GM23248 (cell line): Measurements from ENCODE around the gene SETD7. TPM values are rescaled to one million over a fixed set of nuclear protein-coding genes. Genes with fewer than 3 reads are reported as not detected.

Source experiments
- DNase-seq: peaks from one replicate; pipeline ENCODE4 v3.0.0-alpha.2; 2015
- H2AFZ ChIP-seq: fragments of 200-600 bp; sonication (generic); 2 replicates; pipeline ENCODE4 v1.6.1; 2016; ENCODE audit warnings: antibody characterized with exemption
- H3F3A ChIP-seq: fragments of 200-600 bp; sonication (generic); 2 replicates; pipeline ENCODE4 v1.6.1; 2016; ENCODE audit warnings: mild to moderate bottlenecking, antibody characterized with exemption, mixed run types; ENCODE audit not compliant: insufficient read depth
- H3K27ac ChIP-seq: fragments of 200-600 bp; sonication (generic); 2 replicates; pipeline ENCODE4 v1.5.1; 2016; ENCODE audit warnings: mild to moderate bottlenecking
- H3K27me3 ChIP-seq: fragments of 200-600 bp; sonication (generic); replicated peaks from 2 replicates; pipeline ENCODE4 v1.6.1; 2016; ENCODE audit warnings: mild to moderate bottlenecking; ENCODE audit not compliant: insufficient read depth
- H3K36me3 ChIP-seq: fragments of 200-600 bp; sonication (generic); 2 replicates; pipeline ENCODE4 v1.6.1; 2016; ENCODE audit warnings: low read depth, mild to moderate bottlenecking
- H3K4me1 ChIP-seq: fragments of 200-600 bp; sonication (generic); 2 replicates; pipeline ENCODE4 v1.6.1; 2016; ENCODE audit warnings: mild to moderate bottlenecking; ENCODE audit not compliant: insufficient read depth
- H3K4me2 ChIP-seq: fragments of 200-600 bp; sonication (generic); one replicate; pipeline ENCODE4 v1.6.1; 2016; ENCODE audit warnings: mild to moderate bottlenecking; ENCODE audit not compliant: unreplicated experiment
- H3K4me3 ChIP-seq: fragments of 200-600 bp; sonication (generic); 2 replicates; pipeline ENCODE4 v1.5.1; 2016; ENCODE audit warnings: mild to moderate bottlenecking
- H3K79me2 ChIP-seq: fragments of 200-600 bp; sonication (generic); 2 replicates; pipeline ENCODE4 v1.6.1; 2016; ENCODE audit warnings: mild to moderate bottlenecking; ENCODE audit not compliant: insufficient read depth
- H3K9ac ChIP-seq: fragments of 200-600 bp; sonication (generic); 2 replicates; pipeline ENCODE4 v1.6.1; 2016; ENCODE audit warnings: mild to moderate bottlenecking
- H3K9me2 ChIP-seq: fragments of 200-600 bp; sonication (generic); 2 replicates; pipeline ENCODE4 v1.6.1; 2016; ENCODE audit warnings: mixed run types, mild to moderate bottlenecking, moderate library complexity; ENCODE audit not compliant: insufficient read depth
- H3K9me3 ChIP-seq: fragments of 200-600 bp; sonication (generic); one replicate; pipeline ENCODE4 v1.6.1; 2017; ENCODE audit warnings: low read depth
- H4K20me1 ChIP-seq: fragments of 200-600 bp; sonication (generic); 2 replicates; pipeline ENCODE4 v1.6.0; 2016; ENCODE audit not compliant: insufficient read depth
- EZH2 ChIP-seq: fragments of 200-600 bp; sonication (generic); IDR thresholded peaks from 2 replicates; pipeline ENCODE4 v1.6.1; 2018; ENCODE audit warnings: antibody characterized with exemption, mild to moderate bottlenecking; ENCODE audit not compliant: insufficient read depth, poor library complexity, severe bottlenecking
- EZH2phosphoT487 ChIP-seq: fragments of 200-600 bp; sonication (generic); IDR thresholded peaks from 2 replicates; pipeline ENCODE4 v1.6.1; 2018; ENCODE audit warnings: antibody characterized with exemption, moderate library complexity, mild to moderate bottlenecking, low read depth; ENCODE audit not compliant: insufficient read depth
- WGBS, 2 experiments: methylation state at CpG; one replicate each; pipeline ENCODE4 v1.1.6; 2015 to 2017; ENCODE audit warnings: low lambda C conversion rate in 2 of 2, low coverage in 1 of 2; ENCODE audit errors: missing lambda C conversion rate in 2 of 2; 5-methylcytosine and 5-hydroxymethylcytosine counted together
- in situ Hi-C: fragments of 300-500 bp; cut with MboI; formaldehyde crosslinking; loops from 2 replicates; pipeline ENCODE4 v1.15.0; 2020
- polyA plus RNA-seq: library from polyadenylated mRNA; unstranded; fragments of >200 nt; fragmentation: Nextera tagmentation; extraction: Ambion mirVana; gene quantifications from 2 replicates; pipeline ENCODE4 v1.2.1, GENCODE V29; 2016
- total RNA-seq: library from RNA; depleted of rRNA; stranded (reverse); fragments of >200 nt; shearing (Covaris generic); gene quantifications from 2 replicates; pipeline ENCODE4 v1.2.3, GENCODE V29; 2014

Gene SETD7
- total and polyA plus RNA-seq, 2 experiments from 2014 or later: 34.0 to 82.5 TPM

- peaks cover under 1% of the 10 kb centered on the region; the same call in 1 of the 2 replicates for H3K4me1 ChIP-seq
- no peaks in the 10 kb centered on the region for H3K9me3 ChIP-seq
- H3K4me3 ChIP-seq: no peak overlapping the region
- peaks cover 13% of the 10 kb centered on the region; the same call in 1 of the 2 replicates for H3K79me2 ChIP-seq
- no peak for DNase-seq
- no peaks in the 10 kb centered on the region for H4K20me1 ChIP-seq
- no peak overlapping the region for H3K4me2 ChIP-seq
- H3K27ac ChIP-seq: no peak overlapping the region
- H3K27me3 ChIP-seq: no peaks in the 10 kb centered on the region
- 58 to 61% methylated on average over 1 of the region's 1 CpG for WGBS, 2 experiments
- peaks cover 70% of the 10 kb centered on the region for H3K36me3 ChIP-seq
- no peaks in the 10 kb centered on the region for H3K9me2 ChIP-seq
- no peak overlapping the region for H3K9ac ChIP-seq
- in situ Hi-C loops: no loop called here
- H2AFZ ChIP-seq: no peak overlapping the region
- H3F3A ChIP-seq: peaks cover 4% of the 10 kb centered on the region
- TF ChIP-seq EZH2phosphoT487 (no peak), EZH2 (no peak)
Measured at GRCh38 chr4:139523076-139523475, 32.9 kb downstream of the SETD7 start.

- no peaks in the 10 kb centered on the region for H4K20me1 ChIP-seq
- in situ Hi-C loops: no loop called here
- TF ChIP-seq EZH2phosphoT487 (no peak), EZH2 (no peak)
- H2AFZ ChIP-seq: no peak overlapping the region
- 63 to 82% methylated on average over 4 of the region's 4 CpGs for WGBS, 2 experiments
- H3K27me3 ChIP-seq: no peaks in the 10 kb centered on the region
- H3K9ac ChIP-seq: no peak overlapping the region
- no peak overlapping the region for H3K4me3 ChIP-seq
- no peak overlapping the region for H3K27ac ChIP-seq
- H3K9me3 ChIP-seq: no peaks in the 10 kb centered on the region
- no peaks in the 10 kb centered on the region for H3K4me1 ChIP-seq
- peaks cover 70% of the 10 kb centered on the region for H3K36me3 ChIP-seq
- H3K79me2 ChIP-seq: peaks cover 17% of the 10 kb centered on the region; the same call in 1 of the 2 replicates
- no peaks in the 10 kb centered on the region for H3K9me2 ChIP-seq
- no peaks in the 10 kb centered on the region for H3F3A ChIP-seq
- DNase-seq: no peak
- no peak overlapping the region for H3K4me2 ChIP-seq
Measured at GRCh38 chr4:139522457-139522856, 33.6 kb downstream of the SETD7 start.

- Histone ChIP-seq H3K27ac (no peak overlapping the region), H3F3A (no peaks in the 10 kb centered on the region), H3K9me2 (no peaks in the 10 kb centered on the region), H2AFZ (no peak overlapping the region), H3K9ac (no peak overlapping the region), H3K27me3 (no peaks in the 10 kb centered on the region), H3K4me1 (no peaks in the 10 kb centered on the region), H3K4me3 (no peak overlapping the region), H3K9me3 (no peaks in the 10 kb centered on the region), H4K20me1 (no peaks in the 10 kb centered on the region), H3K4me2 (no peak overlapping the region), H3K36me3 (peaks cover 70% of the 10 kb centered on the region), H3K79me2 (peaks cover 17% of the 10 kb centered on the region; the same call in 1 of the 2 replicates)
- DNase-seq: no peak
- in situ Hi-C loops: no loop called here
- no peak for TF ChIP-seq EZH2phosphoT487
- WGBS, 2 experiments: 96 to 98% methylated on average over 4 of the region's 4 CpGs
Measured at GRCh38 chr4:139521754-139522401, 34.1 kb downstream of the SETD7 start.

- no peak overlapping the region for H2AFZ ChIP-seq
- H3K9me3 ChIP-seq: no peaks in the 10 kb centered on the region
- H3K36me3 ChIP-seq: peaks cover 73% of the 10 kb centered on the region
- no peak overlapping the region for H3K4me2 ChIP-seq
- in situ Hi-C loops: no loop called here
- H3K4me3 ChIP-seq: no peak overlapping the region
- DNase-seq: no peak
- no peaks in the 10 kb centered on the region for H3K4me1 ChIP-seq
- TF ChIP-seq EZH2phosphoT487 (no peak), EZH2 (no peak)
- H3K9ac ChIP-seq: no peak overlapping the region
- H3K27me3 ChIP-seq: no peaks in the 10 kb centered on the region
- no peaks in the 10 kb centered on the region for H3F3A ChIP-seq
- 0 out of 2 replicates have a peak, but pooled peaks cover 4% of the 10 kb centered on the region for H3K79me2 ChIP-seq
- WGBS, 2 experiments: 22 to 24% methylated on average over 4 of the region's 4 CpGs
- H3K27ac ChIP-seq: no peak overlapping the region
- no peaks in the 10 kb centered on the region for H4K20me1 ChIP-seq
- no peaks in the 10 kb centered on the region for H3K9me2 ChIP-seq
Measured at GRCh38 chr4:139515531-139515958, 40.5 kb downstream of the SETD7 start.
